HPDE6-E6E7 (cell line): Measurements from ENCODE around the gene DCT.

Experiments
- DNase-seq: peaks from one replicate; pipeline ENCODE4 v3.0.0; 2011; ENCODE audit warnings: missing footprints; ENCODE audit errors: extremely low spot score

Gene DCT

GRCh38 chr13:94395860-94396259, 83.6 kb downstream of the DCT start:
- DNase-seq = no peak

- no peak for DNase-seq
These were observed 84.8 kb downstream of the DCT start for GRCh38 chr13:94394723-94395122.

GRCh38 chr13:94390881-94391280, 88.6 kb downstream of the DCT start:
- no peak for DNase-seq

DNA sequence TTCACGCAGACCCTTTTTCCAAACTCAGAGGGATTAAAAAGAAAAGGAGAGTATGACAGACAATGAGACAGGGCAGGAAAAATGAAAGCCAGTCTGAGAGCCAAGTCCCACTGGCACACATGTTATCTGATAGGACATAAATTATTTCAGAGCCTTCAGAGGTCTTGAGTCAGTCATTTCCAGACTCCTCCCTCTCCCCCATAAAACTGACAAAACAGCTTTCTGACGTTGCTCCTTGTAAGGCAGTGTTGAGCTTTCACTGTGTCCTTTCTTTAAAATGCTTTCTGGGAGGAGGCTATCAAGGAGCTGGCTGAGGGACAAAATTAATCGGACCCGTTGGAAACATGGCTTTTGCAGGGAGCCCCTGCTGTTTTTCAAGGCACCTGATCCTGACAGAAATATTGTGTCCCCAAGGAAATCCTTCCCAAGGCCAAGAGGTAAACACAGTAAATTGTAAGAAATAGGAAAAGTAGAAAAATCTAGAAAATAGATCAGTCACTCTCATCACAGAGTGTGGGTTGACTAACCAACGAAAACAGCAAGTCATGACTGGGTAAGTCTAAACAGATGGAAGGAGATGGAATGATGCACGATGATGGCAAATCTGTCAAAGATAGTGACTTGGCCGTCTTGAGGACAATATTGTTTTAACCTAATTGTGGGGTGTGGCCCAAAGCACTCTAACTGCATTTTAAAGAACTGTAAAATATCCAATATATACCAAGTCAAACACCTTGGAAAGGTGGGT, 89.7 kb downstream of the DCT start:
- no peak for DNase-seq

- no peak for DNase-seq
These were observed 92.4 kb downstream of the DCT start for GRCh38 chr13:94387047-94387446.
